DOHH2 (cell line): ENCODE measurements around the gene P4HTM.

Source experiments
- CTCF ChIP-seq: fragments of 200-600 bp; sonication (generic); IDR thresholded peaks from one replicate; pipeline ENCODE4 v1.5.1; 2014; ENCODE audit warnings: antibody characterized with exemption, mild to moderate bottlenecking, low read depth, low read length; ENCODE audit not compliant: poor library complexity, severe bottlenecking
- EZH2phosphoT487 ChIP-seq: fragments of 200-600 bp; sonication (generic); IDR thresholded peaks from 2 replicates; pipeline ENCODE4 v1.6.1; 2017; ENCODE audit warnings: borderline replicate concordance, mild to moderate bottlenecking, antibody characterized with exemption, low read length, moderate library complexity, mixed read lengths

GRCh38 chr3:49013738-49014660 is 24.0 kb downstream of the P4HTM start:
- TF ChIP-seq CTCF, result peak; percentile 89
- no peak for TF ChIP-seq EZH2phosphoT487
